SU-DHL-6 (cell line): ENCODE data around the gene FCRL2.

Experiments
- EZH2phosphoT487 ChIP-seq: fragments of 200-600 bp; sonication (generic), shearing (Covaris generic); conservative IDR thresholded peaks from 2 replicates; pipeline ENCODE4 v1.6.1; 2018; ENCODE audit warnings: mild to moderate bottlenecking, antibody characterized with exemption, low read length, moderate library complexity, mixed read lengths
- TF ChIP-seq, protein P1 (sequence below): fragments of 200-600 bp; sonication (generic); IDR thresholded peaks from one replicate; pipeline ENCODE4 v1.5.1; 2017; ENCODE audit warnings: antibody characterized with exemption, mild to moderate bottlenecking, low read length, moderate library complexity; ENCODE audit not compliant: insufficient read depth, poor library complexity, severe bottlenecking

DNA sequence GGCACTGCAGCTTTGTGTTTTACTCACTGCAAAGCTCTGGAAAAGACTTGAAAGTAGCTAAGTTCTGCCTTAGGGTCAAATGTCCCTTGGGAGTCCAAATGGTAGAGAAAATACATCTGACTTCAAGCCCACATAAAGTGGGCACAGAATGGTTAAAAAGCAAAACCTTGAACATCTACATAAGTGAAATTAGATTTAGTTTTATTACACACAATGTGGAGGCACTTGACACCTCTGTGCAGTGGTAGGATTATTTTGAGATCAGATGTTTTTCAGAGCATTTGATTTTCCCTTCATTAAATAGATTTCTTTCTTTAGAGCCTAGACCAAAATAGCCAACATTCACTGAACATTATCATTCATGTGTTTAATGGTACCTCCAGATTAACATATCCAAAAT is 65.1 kb downstream of the FCRL2 start:
- TF ChIP-seq, protein P1, sequence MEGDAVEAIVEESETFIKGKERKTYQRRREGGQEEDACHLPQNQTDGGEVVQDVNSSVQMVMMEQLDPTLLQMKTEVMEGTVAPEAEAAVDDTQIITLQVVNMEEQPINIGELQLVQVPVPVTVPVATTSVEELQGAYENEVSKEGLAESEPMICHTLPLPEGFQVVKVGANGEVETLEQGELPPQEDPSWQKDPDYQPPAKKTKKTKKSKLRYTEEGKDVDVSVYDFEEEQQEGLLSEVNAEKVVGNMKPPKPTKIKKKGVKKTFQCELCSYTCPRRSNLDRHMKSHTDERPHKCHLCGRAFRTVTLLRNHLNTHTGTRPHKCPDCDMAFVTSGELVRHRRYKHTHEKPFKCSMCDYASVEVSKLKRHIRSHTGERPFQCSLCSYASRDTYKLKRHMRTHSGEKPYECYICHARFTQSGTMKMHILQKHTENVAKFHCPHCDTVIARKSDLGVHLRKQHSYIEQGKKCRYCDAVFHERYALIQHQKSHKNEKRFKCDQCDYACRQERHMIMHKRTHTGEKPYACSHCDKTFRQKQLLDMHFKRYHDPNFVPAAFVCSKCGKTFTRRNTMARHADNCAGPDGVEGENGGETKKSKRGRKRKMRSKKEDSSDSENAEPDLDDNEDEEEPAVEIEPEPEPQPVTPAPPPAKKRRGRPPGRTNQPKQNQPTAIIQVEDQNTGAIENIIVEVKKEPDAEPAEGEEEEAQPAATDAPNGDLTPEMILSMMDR = no peak
- TF ChIP-seq EZH2phosphoT487 = no peak
